ENCODE measurements around the gene ARHGAP24.

ARHGAP24 gene

GRCh38 chr4:86026720-86027119 is 551.8 kb downstream of the ARHGAP24 start:
- DNase-seq (ENCODE audit: low read depth), result no peak

GRCh38 chr4:86031927-86032326 is 557.0 kb downstream of the ARHGAP24 start:
- no peak for DNase-seq (ENCODE audit: low read depth)

GRCh38 chr4:86032476-86033022 is 557.6 kb downstream of the ARHGAP24 start:
- no peak for DNase-seq (ENCODE audit: low read depth)

GRCh38 chr4:86033171-86033570 is 558.2 kb downstream of the ARHGAP24 start:
- DNase-seq (ENCODE audit: low read depth), result no peak

GRCh38 chr4:86034616-86035015 is 559.7 kb downstream of the ARHGAP24 start:
- DNase-seq (ENCODE audit: low read depth), result no peak

GRCh38 chr4:86035688-86036087 is 560.7 kb downstream of the ARHGAP24 start:
- DNase-seq (ENCODE audit: low read depth), result no peak

- no peak for DNase-seq (ENCODE audit: low read depth)
Observed at GRCh38 chr4:86036736-86037135, 561.8 kb downstream of the ARHGAP24 start.

- no peak for DNase-seq (ENCODE audit: low read depth)
Observed at GRCh38 chr4:86038037-86038436, 563.1 kb downstream of the ARHGAP24 start.

GRCh38 chr4:86043755-86044592 is 569.0 kb downstream of the ARHGAP24 start:
- no peak for DNase-seq (ENCODE audit: low read depth)

- DNase-seq (ENCODE audit: low read depth), result no peak
Observed at GRCh38 chr4:86044593-86044985, 569.6 kb downstream of the ARHGAP24 start.

GRCh38 chr4:86048426-86048825 is 573.5 kb downstream of the ARHGAP24 start:
- DNase-seq (ENCODE audit: low read depth), result no peak

GRCh38 chr4:86050496-86050895 is 575.5 kb downstream of the ARHGAP24 start:
- no peak for DNase-seq (ENCODE audit: low read depth)

All from stimulated activated CD8-positive, alpha-beta memory T cell treated with anti-CD3 and anti-CD28 coated beads, Interleukin-7, amount 100 ng/mL, for 24 hours (primary cell).